ENCODE measurements around the gene SLC35F1.

- no peak for TF ChIP-seq POLR2A (IDR thresholded peaks at IDR 0.05; ENCODE audit: low read depth, low read length)
- no peak for TF ChIP-seq POLR2AphosphoS5 (IDR thresholded peaks at IDR 0.05; ENCODE audit: low read depth, low read length)
- no peak for TF ChIP-seq TAF1 (IDR thresholded peaks at IDR 0.05; ENCODE audit: low read depth, low read length)
- TF ChIP-seq PAX5 (IDR thresholded peaks at IDR 0.05; ENCODE audit: insufficient read depth, low read length, severe bottlenecking) = no peak
- no peak for TF ChIP-seq POU2F2 (IDR thresholded peaks at IDR 0.05; ENCODE audit: low read depth, low read length)
These were observed 110.3 kb downstream of the SLC35F1 start for GRCh38 chr6:118017301-118017848.

Measured in GM12891 (cell line).